ENCODE measurements around the gene ZNF776.
"Not testable (repeated sequence)": the region's sequence is repeated elsewhere in the genome, so short reads cannot be mapped to it uniquely, and the experiment has no call there.

The ZNF776 gene

DNA sequence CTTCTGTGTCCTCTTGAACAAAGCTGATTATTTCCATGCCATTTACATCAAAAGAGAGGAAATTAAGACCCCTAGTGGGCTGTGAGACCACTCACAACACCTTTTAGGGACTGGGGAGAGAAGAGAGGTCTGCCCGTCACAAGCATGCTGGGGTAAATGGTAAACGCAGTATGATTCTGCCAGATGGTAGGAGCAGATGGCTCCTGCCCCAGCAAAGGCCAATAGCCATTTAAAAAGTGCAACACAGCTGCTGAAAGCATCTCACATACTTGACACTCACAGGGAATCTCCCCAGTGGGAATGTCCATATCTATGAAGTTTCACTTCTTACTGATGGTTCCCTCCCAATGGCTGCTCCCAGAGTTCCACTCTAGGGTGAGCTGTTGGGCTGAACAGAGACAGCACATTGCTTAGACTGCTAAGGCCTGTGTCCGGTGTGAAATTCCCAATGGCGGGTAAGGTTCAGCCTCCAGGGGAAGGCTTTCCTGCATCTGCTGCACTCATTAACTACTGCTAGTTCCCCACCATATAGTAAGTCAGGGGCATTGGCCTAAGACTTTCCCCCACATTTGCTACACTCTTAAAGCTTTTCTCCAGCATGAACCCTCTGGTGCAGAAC lies 26.6 kb upstream of the ZNF776 start:
- no peak overlapping the region for H2AK5ac ChIP-seq (ENCODE audit: low read length, severe bottlenecking)
- H3K36me3 ChIP-seq (ENCODE audit: control insufficient read depth in 1 of 2, insufficient read depth in 2 of 2, low read depth in 1 of 2, low read length in 2 of 2) = peaks cover 38 to 39% of the 10 kb centered on the region in 2 experiments
- no peak overlapping the region for H3K23ac ChIP-seq (ENCODE audit: low read length in 2 of 2)
- no peak overlapping the region for H3K27ac ChIP-seq (ENCODE audit: low read length, poor library complexity, severe bottlenecking)
- peaks cover 28% of the 10 kb centered on the region for H3K79me1 ChIP-seq (replicated peaks; ENCODE audit: low read length, poor library complexity, severe bottlenecking)
- H2AFZ ChIP-seq (ENCODE audit: low read depth, low read length) = no peak overlapping the region
- H3K27me3 ChIP-seq (ENCODE audit: control insufficient read depth in 1 of 2, insufficient read depth in 1 of 2, low read length in 2 of 2) = no peaks in the 10 kb centered on the region
- over 99% methylated on average over 4 of the region's 4 CpGs for WGBS
- peak overlapping the region in 1 of 2 experiments; percentile 24 for H3K4me3 ChIP-seq (ENCODE audit: insufficient read depth in 1 of 2, low read depth in 1 of 2, low read length in 2 of 2)
- peaks cover 69% of the 10 kb centered on the region for H3K9me3 ChIP-seq (ENCODE audit: control insufficient read depth, low read length)
- H3K4ac ChIP-seq (ENCODE audit: low read depth in 1 of 2, low read length in 2 of 2) = no peak overlapping the region
- H2BK12ac ChIP-seq (ENCODE audit: low read length in 2 of 2) = no peak overlapping the region
- no peak overlapping the region for H3K9ac ChIP-seq (ENCODE audit: low read length)
- no peak overlapping the region for H4K8ac ChIP-seq (ENCODE audit: low read length)
- H3K4me2 ChIP-seq (ENCODE audit: low read length, poor library complexity, severe bottlenecking) = no peak overlapping the region
- no peaks in the 10 kb centered on the region for H3K4me1 ChIP-seq (ENCODE audit: control insufficient read depth, insufficient read depth, low read depth, low read length)
- H2BK120ac ChIP-seq (ENCODE audit: low read depth, low read length) = no peak overlapping the region
- no peak overlapping the region for H4K91ac ChIP-seq (ENCODE audit: low read length)
- no peak overlapping the region for H3K14ac ChIP-seq (ENCODE audit: low read length in 2 of 2)
- H3K18ac ChIP-seq (ENCODE audit: low read depth in 1 of 2, low read length in 2 of 2) = no peak overlapping the region
- DNase-seq = no peak
- no peak overlapping the region for H2BK5ac ChIP-seq (ENCODE audit: low read depth, low read length, poor library complexity, severe bottlenecking)
- H2BK15ac ChIP-seq (ENCODE audit: low read depth, poor library complexity, severe bottlenecking) = no peak overlapping the region

GRCh38 chr19:57720878-57721277 lies 25.7 kb upstream of the ZNF776 start:
- Histone ChIP-seq H2BK15ac (ENCODE audit: low read depth, poor library complexity, severe bottlenecking) (no peak overlapping the region), H3K9ac (ENCODE audit: low read length) (no peak overlapping the region), H3K4me3 (ENCODE audit: insufficient read depth in 1 of 2, low read depth in 1 of 2, low read length in 2 of 2) (peak overlapping the region in 1 of 2 experiments; percentile 47), H3K79me1 (replicated peaks; ENCODE audit: low read length, poor library complexity, severe bottlenecking) (peaks cover 30% of the 10 kb centered on the region), H3K14ac (ENCODE audit: low read length in 2 of 2) (no peak overlapping the region), H2AFZ (ENCODE audit: low read depth, low read length) (no peak overlapping the region), H4K91ac (ENCODE audit: low read length) (no peak overlapping the region), H3K23ac (ENCODE audit: low read length in 2 of 2) (no peak overlapping the region), H3K4me2 (ENCODE audit: low read length, poor library complexity, severe bottlenecking) (no peak overlapping the region), H3K9me3 (ENCODE audit: control insufficient read depth, low read length) (peaks cover 69% of the 10 kb centered on the region), H2BK120ac (ENCODE audit: low read depth, low read length) (no peak overlapping the region), H4K8ac (ENCODE audit: low read length) (no peak overlapping the region), H3K18ac (ENCODE audit: low read depth in 1 of 2, low read length in 2 of 2) (no peak overlapping the region), H2BK12ac (ENCODE audit: low read length in 2 of 2) (no peak overlapping the region), H3K27ac (ENCODE audit: low read length, poor library complexity, severe bottlenecking) (no peak overlapping the region), H3K36me3 (ENCODE audit: control insufficient read depth in 1 of 2, insufficient read depth in 2 of 2, low read depth in 1 of 2, low read length in 2 of 2) (peaks cover 38 to 39% of the 10 kb centered on the region in 2 experiments), H2BK5ac (ENCODE audit: low read depth, low read length, poor library complexity, severe bottlenecking) (no peak overlapping the region), H3K4ac (ENCODE audit: low read depth in 1 of 2, low read length in 2 of 2) (no peak overlapping the region), H2AK5ac (ENCODE audit: low read length, severe bottlenecking) (no peak overlapping the region), H3K27me3 (ENCODE audit: control insufficient read depth in 1 of 2, insufficient read depth in 1 of 2, low read length in 2 of 2) (no peaks in the 10 kb centered on the region), H3K4me1 (ENCODE audit: control insufficient read depth, insufficient read depth, low read depth, low read length) (no peaks in the 10 kb centered on the region)
- WGBS = 99% methylated on average over 10 of the region's 10 CpGs
- no peak for DNase-seq

GRCh38 chr19:57738320-57738719 lies 8.3 kb upstream of the ZNF776 start:
- H3K27me3 ChIP-seq (ENCODE audit: control insufficient read depth in 1 of 2, insufficient read depth in 1 of 2, low read length in 2 of 2); H2AFZ ChIP-seq (ENCODE audit: low read depth, low read length); H3K18ac ChIP-seq (ENCODE audit: low read depth in 1 of 2, low read length in 2 of 2); H3K4me1 ChIP-seq (ENCODE audit: control insufficient read depth, insufficient read depth, low read depth, low read length); H4K91ac ChIP-seq (ENCODE audit: low read length); H2BK120ac ChIP-seq (ENCODE audit: low read depth, low read length); H3K14ac ChIP-seq (ENCODE audit: low read length in 2 of 2); H3K4me3 ChIP-seq (ENCODE audit: insufficient read depth in 1 of 2, low read depth in 1 of 2, low read length in 2 of 2); H2BK15ac ChIP-seq (ENCODE audit: low read depth, poor library complexity, severe bottlenecking); H3K9ac ChIP-seq (ENCODE audit: low read length); H2AK5ac ChIP-seq (ENCODE audit: low read length, severe bottlenecking); H3K27ac ChIP-seq (ENCODE audit: low read length, poor library complexity, severe bottlenecking); H4K8ac ChIP-seq (ENCODE audit: low read length); H3K36me3 ChIP-seq (ENCODE audit: control insufficient read depth in 1 of 2, insufficient read depth in 2 of 2, low read depth in 1 of 2, low read length in 2 of 2); H2BK5ac ChIP-seq (ENCODE audit: low read depth, low read length, poor library complexity, severe bottlenecking); H2BK12ac ChIP-seq (ENCODE audit: low read length in 2 of 2); H3K79me1 ChIP-seq (replicated peaks; ENCODE audit: low read length, poor library complexity, severe bottlenecking); H3K23ac ChIP-seq (ENCODE audit: low read length in 2 of 2); H3K4ac ChIP-seq (ENCODE audit: low read depth in 1 of 2, low read length in 2 of 2); H3K4me2 ChIP-seq (ENCODE audit: low read length, poor library complexity, severe bottlenecking): not testable (repeated sequence)
- 5% methylated on average over 6 of the region's 10 CpGs for WGBS
- peak; percentile 63 for DNase-seq
- peaks cover 14% of the 10 kb centered on the region for H3K9me3 ChIP-seq (ENCODE audit: control insufficient read depth, low read length)

DNA sequence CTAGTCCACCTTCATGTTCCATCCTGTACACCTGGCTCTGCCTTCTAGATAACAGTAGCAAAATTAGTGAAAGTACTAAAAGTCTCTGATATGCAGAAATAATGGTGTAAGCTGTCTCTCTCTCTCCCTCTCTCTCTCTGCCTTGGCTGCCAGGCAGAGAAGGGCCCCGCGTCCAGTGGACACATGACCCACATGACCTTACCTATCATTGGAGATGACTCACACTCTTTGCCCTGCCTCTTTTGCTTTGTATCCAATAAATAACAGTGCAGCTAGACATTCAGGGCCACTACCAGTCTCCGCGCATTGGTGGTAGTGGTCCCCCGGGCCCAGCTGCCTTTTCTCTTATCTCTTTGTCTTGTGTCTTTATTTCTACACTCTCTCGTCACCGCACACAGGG lies 7.8 kb upstream of the ZNF776 start:
- H3K14ac ChIP-seq (ENCODE audit: low read length in 2 of 2); H3K27me3 ChIP-seq (ENCODE audit: control insufficient read depth in 1 of 2, insufficient read depth in 1 of 2, low read length in 2 of 2); H2BK12ac ChIP-seq (ENCODE audit: low read length in 2 of 2); H3K79me1 ChIP-seq (replicated peaks; ENCODE audit: low read length, poor library complexity, severe bottlenecking); H2AK5ac ChIP-seq (ENCODE audit: low read length, severe bottlenecking); H3K23ac ChIP-seq (ENCODE audit: low read length in 2 of 2); H4K91ac ChIP-seq (ENCODE audit: low read length); H4K8ac ChIP-seq (ENCODE audit: low read length); H3K9me3 ChIP-seq (ENCODE audit: control insufficient read depth, low read length); H3K18ac ChIP-seq (ENCODE audit: low read depth in 1 of 2, low read length in 2 of 2); H3K4me2 ChIP-seq (ENCODE audit: low read length, poor library complexity, severe bottlenecking); H2BK120ac ChIP-seq (ENCODE audit: low read depth, low read length); H2BK5ac ChIP-seq (ENCODE audit: low read depth, low read length, poor library complexity, severe bottlenecking); H2AFZ ChIP-seq (ENCODE audit: low read depth, low read length); H3K4me3 ChIP-seq (ENCODE audit: insufficient read depth in 1 of 2, low read depth in 1 of 2, low read length in 2 of 2); H2BK15ac ChIP-seq (ENCODE audit: low read depth, poor library complexity, severe bottlenecking); H3K27ac ChIP-seq (ENCODE audit: low read length, poor library complexity, severe bottlenecking); H3K4ac ChIP-seq (ENCODE audit: low read depth in 1 of 2, low read length in 2 of 2); H3K36me3 ChIP-seq (ENCODE audit: control insufficient read depth in 1 of 2, insufficient read depth in 2 of 2, low read depth in 1 of 2, low read length in 2 of 2); H3K9ac ChIP-seq (ENCODE audit: low read length); DNase-seq; H3K4me1 ChIP-seq (ENCODE audit: control insufficient read depth, insufficient read depth, low read depth, low read length): not testable (repeated sequence)
- 96% methylated on average over 7 of the region's 7 CpGs for WGBS
